HCT116 (cell line): Measurements from ENCODE around the gene PRR20E. TPM values are rescaled to one million over a fixed set of nuclear protein-coding genes. Genes with fewer than 3 reads are reported as not detected.

ENCODE experiments used
- ATAC-seq: fragments of 200-7000 bp; cut with Tn5 transposase; 2 replicates; pipeline ENCODE4 v1.9.1; 2020; ENCODE audit warnings: mild to moderate bottlenecking, moderate library complexity
- BruUV-seq: library from RNA; stranded (reverse); fragments of 400-500 nt; replicated peaks from 2 replicates; lab custom pipeline; 2021; lab: Mats Ljungman, UMichigan
- CTCF ChIA-PET: fragments of 300-600 bp; sonication (Branson Sonifier 250); formaldehyde crosslinking; loops from one replicate; lab custom pipeline; 2021; ENCODE audit warnings: antibody characterized with exemption; lab: Charles Lee
- POLR2A ChIA-PET: fragments of 300-600, 350-600 bp; sonication (Branson Sonifier 250); formaldehyde crosslinking; loops from one replicate; lab custom pipeline; 2021; ENCODE audit warnings: antibody characterized with exemption; lab: Charles Lee
- RAD21 ChIA-PET, 2 experiments: fragments of 300-600 bp; sonication (Branson Sonifier 250); formaldehyde crosslinking; loops; one replicate each; lab custom pipeline; 2023; ENCODE audit warnings: low total read pairs in 2 of 2; ENCODE audit not compliant: uncharacterized antibody in 2 of 2, unreplicated experiment in 2 of 2, low non-redundant PET in 1 of 2; lab: Charles Lee
- DNase-seq: peaks from one replicate; pipeline ENCODE4 v3.0.0-alpha.2; 2010; ENCODE audit warnings: low read depth, low spot score
- H2AFZ ChIP-seq: fragments of 200-600 bp; shearing (Covaris generic), sonication (generic); 2 replicates; pipeline ENCODE4 v1.6.1; 2017; ENCODE audit warnings: low read depth, mixed run types, mixed read lengths, antibody characterized with exemption, low read length; ENCODE audit not compliant: poor library complexity, severe bottlenecking
- H3K27ac ChIP-seq: 2 replicates; pipeline ENCODE4 v1.5.1; 2012; ENCODE audit warnings: low read depth, low read length
- H3K27me3 ChIP-seq: fragments of 200-600 bp; sonication (generic); 2 replicates; pipeline ENCODE4 v1.6.1; 2016; ENCODE audit warnings: mixed run types, low read length, mixed read lengths; ENCODE audit not compliant: insufficient read depth
- H3K36me3 ChIP-seq, 2 experiments: fragments of 200-500 bp in 1 of 2; fragments of 200-600 bp in 1 of 2; sonication (Bioruptor generic) in 1 of 2; sonication (generic) in 1 of 2; 2 replicates each; pipeline versions ENCODE4 v1.5.1 to v1.6.1; 2014 to 2016; ENCODE audit warnings: low read length in 2 of 2, inconsistent platforms in 1 of 2, mixed read lengths in 1 of 2, mixed run types in 1 of 2; ENCODE audit not compliant: insufficient read depth in 2 of 2, control insufficient read depth in 1 of 2
- H3K4me1 ChIP-seq, 2 experiments: fragments of 200-600 bp in 1 of 2; sonication (generic) in 1 of 2; 2 replicates each; pipeline versions ENCODE4 v1.5.1 to v1.6.1; 2012 to 2017; ENCODE audit warnings: low read length in 2 of 2, inconsistent platforms in 1 of 2, mild to moderate bottlenecking in 1 of 2, mixed read lengths in 1 of 2, mixed run types in 1 of 2, moderate library complexity in 1 of 2; ENCODE audit not compliant: insufficient read depth in 2 of 2, control insufficient read depth in 1 of 2
- H3K4me2 ChIP-seq: fragments of 200-600 bp; sonication (generic); 2 replicates; pipeline ENCODE4 v1.6.1; 2017; ENCODE audit warnings: mixed run types, low read length, mixed read lengths
- H3K4me3 ChIP-seq, 2 experiments: fragments of 200-600 bp in 1 of 2; sonication (generic) in 1 of 2; replicated peaks in 1 of 2; 2 replicates each; pipeline ENCODE4 v1.5.1; 2011 to 2016; ENCODE audit warnings: low read length in 2 of 2, control low read depth in 1 of 2, low read depth in 1 of 2, mild to moderate bottlenecking in 1 of 2, mixed read lengths in 1 of 2, mixed run types in 1 of 2
- H3K79me2 ChIP-seq: fragments of 200-600 bp; sonication (generic); 2 replicates; pipeline ENCODE4 v1.6.1; 2017; ENCODE audit warnings: mild to moderate bottlenecking, mixed run types, low read length, moderate library complexity, mixed read lengths; ENCODE audit not compliant: insufficient read depth
- H3K9ac ChIP-seq: fragments of 200-600 bp; sonication (generic); 2 replicates; pipeline ENCODE4 v1.6.1; 2016; ENCODE audit warnings: low read length, mixed read lengths
- H3K9me2 ChIP-seq: fragments of 200-600 bp; sonication (generic), shearing (Covaris generic); 2 replicates; pipeline ENCODE4 v1.6.1; 2017; ENCODE audit warnings: mixed run types, mild to moderate bottlenecking, moderate library complexity; ENCODE audit not compliant: insufficient read depth
- H3K9me3 ChIP-seq, 2 experiments: fragments of 200-500 bp in 1 of 2; fragments of 200-600 bp in 1 of 2; sonication (Bioruptor generic) in 1 of 2; sonication (generic) in 1 of 2; 2 replicates each; pipeline ENCODE4 v1.6.1; 2014 to 2017; ENCODE audit warnings: low read length in 2 of 2, mixed read lengths in 2 of 2, inconsistent platforms in 1 of 2, low read depth in 1 of 2, mild to moderate bottlenecking in 1 of 2, mixed run types in 1 of 2, moderate library complexity in 1 of 2; ENCODE audit not compliant: control insufficient read depth in 1 of 2, insufficient read depth in 1 of 2
- H4K20me1 ChIP-seq: fragments of 200-600 bp; sonication (generic), shearing (Covaris generic); 2 replicates; pipeline ENCODE4 v1.6.1; 2017; ENCODE audit warnings: mixed run types, mild to moderate bottlenecking, moderate library complexity; ENCODE audit not compliant: insufficient read depth
- CBX3 ChIP-seq: IDR thresholded peaks from 2 replicates; pipeline ENCODE4 v1.6.1; 2012; ENCODE audit warnings: low read depth
- CEBPB ChIP-seq: IDR thresholded peaks from 2 replicates; pipeline ENCODE4 v1.6.1; 2012; ENCODE audit warnings: low read depth
- CTCF ChIP-seq, 3 experiments: fragments of 200-600 bp in 1 of 3; sonication (generic) in 1 of 3; IDR thresholded peaks in 2 of 3; conservative IDR thresholded peaks in 1 of 3; 2 replicates each; pipeline ENCODE4 v1.5.1; 2012 to 2017; ENCODE audit warnings: low read depth in 2 of 3, low read length in 2 of 3, antibody characterized with exemption in 1 of 3, borderline replicate concordance in 1 of 3, control low read depth in 1 of 3, mild to moderate bottlenecking in 1 of 3, mixed read lengths in 1 of 3, mixed run types in 1 of 3, moderate library complexity in 1 of 3; ENCODE audit not compliant: insufficient read depth in 1 of 3
- EGR1 ChIP-seq: IDR thresholded peaks from 2 replicates; pipeline ENCODE4 v1.6.1; 2012; ENCODE audit warnings: low read depth
- ELF1 ChIP-seq: IDR thresholded peaks from 2 replicates; pipeline ENCODE4 v1.6.1; 2012; ENCODE audit warnings: low read depth, borderline replicate concordance
- FOSL1 ChIP-seq: IDR thresholded peaks from 2 replicates; pipeline ENCODE4 v1.6.1; 2012; ENCODE audit warnings: low read depth
- POLR2AphosphoS5 ChIP-seq: IDR thresholded peaks from 2 replicates; pipeline ENCODE4 v1.6.1; 2011; ENCODE audit warnings: mild to moderate bottlenecking, low read depth, low read length, moderate library complexity
- REST ChIP-seq: IDR thresholded peaks from 2 replicates; pipeline ENCODE4 v1.6.1; 2012; ENCODE audit warnings: low read depth
- SIN3A ChIP-seq: IDR thresholded peaks from 2 replicates; pipeline ENCODE4 v1.6.1; 2012; ENCODE audit warnings: low read depth
- SP1 ChIP-seq: IDR thresholded peaks from 2 replicates; pipeline ENCODE4 v1.6.1; 2012; ENCODE audit warnings: low read depth
- SRF ChIP-seq: IDR thresholded peaks from 2 replicates; pipeline ENCODE4 v1.6.1; 2012; ENCODE audit warnings: low read depth
- TCF7L2 ChIP-seq: IDR thresholded peaks from 2 replicates; pipeline ENCODE4 v1.7.0; 2011; ENCODE audit warnings: borderline replicate concordance, inconsistent platforms; ENCODE audit not compliant: insufficient read depth, insufficient read length; ENCODE audit errors: extremely low read depth
- YY1 ChIP-seq: IDR thresholded peaks from 2 replicates; pipeline ENCODE4 v1.6.1; 2011; ENCODE audit warnings: low read length, low read depth, moderate library complexity, mild to moderate bottlenecking; ENCODE audit not compliant: insufficient replicate concordance; ENCODE audit errors: extremely low read depth
- ZFX ChIP-seq: fragments of 450-650 bp; IDR thresholded peaks from 2 replicates; pipeline ENCODE4 v1.6.1; 2017
- intact Hi-C: fragments of 100-400 bp; cut with micrococcal nuclease; formaldehyde crosslinking; loops from 2 replicates; pipeline ENCODE4 v1.10.0; 2022
- total RNA-seq: library from RNA; stranded (reverse); gene quantifications from one replicate; pipeline ENCODE4 v1.2.1, GENCODE V29; 2021; ENCODE audit not compliant: unreplicated experiment

PRR20E gene
- total RNA-seq, 1 experiment from 2014 or later: not detected

GRCh38 chr13:57137585-57137984 lies 29.4 kb upstream of the PRR20E start:
- Histone ChIP-seq H3K79me2 (no peaks in the 10 kb centered on the region), H3K27me3 (no peaks in the 10 kb centered on the region), H3K4me1 (no peaks in the 10 kb centered on the region), H3K9me2 (no peaks in the 10 kb centered on the region), H3K9ac (no peak overlapping the region), H3K9me3 (peaks cover 8 to 16% of the 10 kb centered on the region in 2 experiments), H3K4me2 (no peak overlapping the region), H4K20me1 (no peaks in the 10 kb centered on the region), H3K27ac (no peak overlapping the region), H3K36me3 (no peaks in the 10 kb centered on the region), H3K4me3 (no peak overlapping the region), H2AFZ (no peak overlapping the region)
- POLR2A ChIA-PET: no interaction called here
- BruUV-seq: no TSS peak
- intact Hi-C loops: no loop called here
- CTCF ChIA-PET: no interaction called here
- DNase-seq (no peak), ATAC-seq (no peak)
- no peak for TF ChIP-seq SIN3A
- TF ChIP-seq YY1: no peak
- no peak for TF ChIP-seq SP1
- TF ChIP-seq ELF1: no peak
- TF ChIP-seq EGR1: no peak
- TF ChIP-seq ZFX: no peak
- no peak for TF ChIP-seq CTCF (IDR thresholded peaks at IDR 0.05 in 2 of 3, conservative IDR thresholded peaks at IDR 0.05 in 1 of 3; ENCODE audit: borderline replicate concordance in 1 of 3, insufficient read depth in 1 of 3, low read depth in 2 of 3, low read length in 2 of 3)
- no peak for TF ChIP-seq REST
- no peak for TF ChIP-seq TCF7L2
- TF ChIP-seq CBX3: no peak
- no peak for TF ChIP-seq POLR2AphosphoS5
- no peak for TF ChIP-seq FOSL1
- no peak for TF ChIP-seq CEBPB
- no peak for TF ChIP-seq SRF
- RAD21 ChIA-PET: no interaction called here
